ENCODE measurements around the gene MAPKAP1. TPM values are rescaled to one million over a fixed set of nuclear protein-coding genes. Genes with fewer than 3 reads are reported as not detected.

Gene MAPKAP1
- total and polyA plus RNA-seq, 2 of the 13 experiments (the other 11 are each of a cell fraction or from before 2014, with no cell fraction given): 45.0 to 64.3 TPM

- TF ChIP-seq, protein P1, sequence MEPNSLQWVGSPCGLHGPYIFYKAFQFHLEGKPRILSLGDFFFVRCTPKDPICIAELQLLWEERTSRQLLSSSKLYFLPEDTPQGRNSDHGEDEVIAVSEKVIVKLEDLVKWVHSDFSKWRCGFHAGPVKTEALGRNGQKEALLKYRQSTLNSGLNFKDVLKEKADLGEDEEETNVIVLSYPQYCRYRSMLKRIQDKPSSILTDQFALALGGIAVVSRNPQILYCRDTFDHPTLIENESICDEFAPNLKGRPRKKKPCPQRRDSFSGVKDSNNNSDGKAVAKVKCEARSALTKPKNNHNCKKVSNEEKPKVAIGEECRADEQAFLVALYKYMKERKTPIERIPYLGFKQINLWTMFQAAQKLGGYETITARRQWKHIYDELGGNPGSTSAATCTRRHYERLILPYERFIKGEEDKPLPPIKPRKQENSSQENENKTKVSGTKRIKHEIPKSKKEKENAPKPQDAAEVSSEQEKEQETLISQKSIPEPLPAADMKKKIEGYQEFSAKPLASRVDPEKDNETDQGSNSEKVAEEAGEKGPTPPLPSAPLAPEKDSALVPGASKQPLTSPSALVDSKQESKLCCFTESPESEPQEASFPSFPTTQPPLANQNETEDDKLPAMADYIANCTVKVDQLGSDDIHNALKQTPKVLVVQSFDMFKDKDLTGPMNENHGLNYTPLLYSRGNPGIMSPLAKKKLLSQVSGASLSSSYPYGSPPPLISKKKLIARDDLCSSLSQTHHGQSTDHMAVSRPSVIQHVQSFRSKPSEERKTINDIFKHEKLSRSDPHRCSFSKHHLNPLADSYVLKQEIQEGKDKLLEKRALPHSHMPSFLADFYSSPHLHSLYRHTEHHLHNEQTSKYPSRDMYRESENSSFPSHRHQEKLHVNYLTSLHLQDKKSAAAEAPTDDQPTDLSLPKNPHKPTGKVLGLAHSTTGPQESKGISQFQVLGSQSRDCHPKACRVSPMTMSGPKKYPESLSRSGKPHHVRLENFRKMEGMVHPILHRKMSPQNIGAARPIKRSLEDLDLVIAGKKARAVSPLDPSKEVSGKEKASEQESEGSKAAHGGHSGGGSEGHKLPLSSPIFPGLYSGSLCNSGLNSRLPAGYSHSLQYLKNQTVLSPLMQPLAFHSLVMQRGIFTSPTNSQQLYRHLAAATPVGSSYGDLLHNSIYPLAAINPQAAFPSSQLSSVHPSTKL (CRISPR knock-in tag; IDR thresholded peaks at IDR 0.05): peak; percentile 71
- 0 out of 2 replicates have a peak, but pooled peaks have one; percentile 21 for TF ChIP-seq TFE3 (CRISPR knock-in tag; IDR thresholded peaks at IDR 0.05)
- TF ChIP-seq ZC3H4 (CRISPR knock-in tag; IDR thresholded peaks at IDR 0.05; ENCODE audit: borderline replicate concordance): no peak
- TF ChIP-seq FOSL2 (CRISPR knock-in tag; IDR thresholded peaks at IDR 0.05): peak; percentile 22
- TF ChIP-seq CBX1 (IDR thresholded peaks at IDR 0.05; ENCODE audit: low read depth): peak; percentile 35
- TF ChIP-seq HNF4A (CRISPR knock-in tag; IDR thresholded peaks at IDR 0.05): peak; percentile 96
- peak; percentile 40; the same call in 1 of the 2 replicates for TF ChIP-seq POGZ (CRISPR knock-in tag; IDR thresholded peaks at IDR 0.05)
- peak; percentile 94 for TF ChIP-seq ZNF629 (CRISPR knock-in tag; conservative IDR thresholded peaks at IDR 0.05)
- TF ChIP-seq NBN (conservative IDR thresholded peaks at IDR 0.05): no peak
- no peak for TF ChIP-seq SAFB2 (CRISPR knock-in tag; IDR thresholded peaks at IDR 0.05; ENCODE audit: borderline replicate concordance, low read depth)
- TF ChIP-seq BCL3 (CRISPR knock-in tag; IDR thresholded peaks at IDR 0.05): peak; percentile 25; the same call in 1 of the 2 replicates
- 0 out of 2 replicates have a peak, but pooled peaks have one; percentile 36 for TF ChIP-seq ZNF292 (CRISPR knock-in tag; IDR thresholded peaks at IDR 0.05; ENCODE audit: borderline replicate concordance, low read depth)
- peak; percentile 97 for TF ChIP-seq ZNF205 (CRISPR knock-in tag; IDR thresholded peaks at IDR 0.05)
- peak; percentile 71 for TF ChIP-seq GATAD2A (CRISPR knock-in tag; IDR thresholded peaks at IDR 0.05)
- peak; percentile 68 for TF ChIP-seq HDAC1 (CRISPR knock-in tag; IDR thresholded peaks at IDR 0.05)
- peak; percentile 64 for TF ChIP-seq ISL2 (CRISPR knock-in tag; IDR thresholded peaks at IDR 0.05)
- TF ChIP-seq AHDC1 (CRISPR knock-in tag; IDR thresholded peaks at IDR 0.05; ENCODE audit: borderline replicate concordance): 0 out of 2 replicates have a peak, but pooled peaks have one; percentile 27
- peak; percentile 26; the same call in 1 of the 2 replicates for TF ChIP-seq FOXA3 (CRISPR knock-in tag; IDR thresholded peaks at IDR 0.05)
- 0 out of 2 replicates have a peak, but pooled peaks have one; percentile 33 for TF ChIP-seq ZNF614 (CRISPR knock-in tag; IDR thresholded peaks at IDR 0.05; ENCODE audit: borderline replicate concordance)
Observed at GRCh38 chr9:125486152-125486508, 220.9 kb downstream of the MAPKAP1 start (continued).

All from HepG2 (cell line).